ENCODE data around the gene TRERF1. TPM values are rescaled to one million over a fixed set of nuclear protein-coding genes. Genes with fewer than 3 reads are reported as not detected.

The TRERF1 gene
- total and polyA plus RNA-seq, 2 experiments from 2014 or later, result 3.2 to 5.1 TPM

DNA sequence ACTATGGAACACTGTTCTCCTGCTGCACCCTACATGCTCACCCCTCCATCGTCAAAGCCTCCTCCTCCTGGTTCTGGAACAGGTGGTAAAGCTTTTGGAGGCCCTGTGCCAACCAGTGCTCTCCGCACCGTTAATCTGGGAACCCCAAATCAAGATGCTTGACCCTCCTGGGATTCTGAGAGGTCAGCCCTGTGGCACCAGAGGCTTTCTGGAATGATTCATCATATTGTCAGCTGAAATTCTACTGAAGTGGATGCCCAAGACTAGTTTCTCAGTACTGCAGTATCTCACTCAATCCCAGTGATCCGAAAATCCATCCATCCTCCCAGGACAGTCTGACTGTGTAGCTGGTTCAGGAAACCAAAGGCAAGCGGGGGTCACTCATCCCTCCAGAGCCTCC, 92.7 kb downstream of the TRERF1 start:
- H3K4me3 ChIP-seq, result no peak overlapping the region
- H3K4me1 ChIP-seq (ENCODE audit: insufficient read depth), result no peaks in the 10 kb centered on the region
- no peaks in the 10 kb centered on the region for H3K9me3 ChIP-seq (ENCODE audit: low read depth)
- DNase-seq (ENCODE audit: low spot score), result no peak
- H2AFZ ChIP-seq, result no peak overlapping the region
- H3K9me2 ChIP-seq (replicated peaks; ENCODE audit: insufficient read depth), result no peaks in the 10 kb centered on the region
- H3K36me3 ChIP-seq (replicated peaks; ENCODE audit: insufficient read depth, low read depth), result no peaks in the 10 kb centered on the region
- TF ChIP-seq CTCF (IDR thresholded peaks at IDR 0.05; ENCODE audit: poor library complexity) (no peak), EZH2phosphoT487 (IDR thresholded peaks at IDR 0.05; ENCODE audit: low read depth, severe bottlenecking, unreplicated experiment) (no peak), EZH2 (IDR thresholded peaks at IDR 0.05; ENCODE audit: borderline replicate concordance) (no peak)
- H3K27me3 ChIP-seq, result no peaks in the 10 kb centered on the region
- H4K20me1 ChIP-seq (ENCODE audit: insufficient read depth, poor library complexity, severe bottlenecking), result no peaks in the 10 kb centered on the region
- no peak overlapping the region for H3K27ac ChIP-seq
- 98% methylated on average over 5 of the region's 5 CpGs for WGBS (ENCODE audit: low lambda C conversion rate, missing lambda C conversion rate)
- no peak overlapping the region for H3K4me2 ChIP-seq
- H3K79me2 ChIP-seq, result peaks cover 10% of the 10 kb centered on the region

- H3K27ac ChIP-seq, result no peak overlapping the region
- no peak overlapping the region for H2AFZ ChIP-seq
- no peak overlapping the region for H3K4me3 ChIP-seq
- H3K9me3 ChIP-seq (ENCODE audit: low read depth), result no peaks in the 10 kb centered on the region
- peaks cover 3% of the 10 kb centered on the region for H4K20me1 ChIP-seq (ENCODE audit: insufficient read depth, poor library complexity, severe bottlenecking)
- no peaks in the 10 kb centered on the region for H3K9me2 ChIP-seq (replicated peaks; ENCODE audit: insufficient read depth)
- H3K4me2 ChIP-seq, result no peak overlapping the region
- H3K4me1 ChIP-seq (ENCODE audit: insufficient read depth), result peaks cover 3% of the 10 kb centered on the region
- 58% methylated on average over 3 of the region's 3 CpGs for WGBS (ENCODE audit: low lambda C conversion rate, missing lambda C conversion rate)
- H3K36me3 ChIP-seq (replicated peaks; ENCODE audit: insufficient read depth, low read depth), result no peaks in the 10 kb centered on the region
- H3K27me3 ChIP-seq, result no peaks in the 10 kb centered on the region
- DNase-seq (ENCODE audit: low spot score), result no peak
- H3K79me2 ChIP-seq, result peaks cover 9% of the 10 kb centered on the region
- TF ChIP-seq EZH2phosphoT487 (IDR thresholded peaks at IDR 0.05; ENCODE audit: low read depth, severe bottlenecking, unreplicated experiment) (no peak), CTCF (IDR thresholded peaks at IDR 0.05; ENCODE audit: poor library complexity) (no peak), EZH2 (IDR thresholded peaks at IDR 0.05; ENCODE audit: borderline replicate concordance) (no peak)
Observed at GRCh38 chr6:42355416-42355815, 96.3 kb downstream of the TRERF1 start.

GRCh38 chr6:42354702-42355101, 97.0 kb downstream of the TRERF1 start:
- Histone ChIP-seq H3K36me3 (replicated peaks; ENCODE audit: insufficient read depth, low read depth) (no peaks in the 10 kb centered on the region), H3K9me2 (replicated peaks; ENCODE audit: insufficient read depth) (no peaks in the 10 kb centered on the region), H3K4me1 (ENCODE audit: insufficient read depth) (peaks cover 10% of the 10 kb centered on the region), H2AFZ (no peak overlapping the region), H3K27ac (no peak overlapping the region), H3K4me3 (no peak overlapping the region), H3K9me3 (ENCODE audit: low read depth) (no peaks in the 10 kb centered on the region), H3K4me2 (no peak overlapping the region), H3K27me3 (no peaks in the 10 kb centered on the region), H4K20me1 (ENCODE audit: insufficient read depth, poor library complexity, severe bottlenecking) (peaks cover 3% of the 10 kb centered on the region), H3K79me2 (peaks cover 9% of the 10 kb centered on the region)
- no peak for TF ChIP-seq CTCF (IDR thresholded peaks at IDR 0.05; ENCODE audit: poor library complexity)
- no peak for TF ChIP-seq EZH2 (IDR thresholded peaks at IDR 0.05; ENCODE audit: borderline replicate concordance)
- no peak for TF ChIP-seq EZH2phosphoT487 (IDR thresholded peaks at IDR 0.05; ENCODE audit: low read depth, severe bottlenecking, unreplicated experiment)
- no peak for DNase-seq (ENCODE audit: low spot score)
- 59% methylated on average over 1 of the region's 1 CpG for WGBS (ENCODE audit: low lambda C conversion rate, missing lambda C conversion rate)
